ENCODE measurements around the gene USP12. TPM values are rescaled to one million over a fixed set of nuclear protein-coding genes. Genes with fewer than 3 reads are reported as not detected.
A peak's percentile ranks its signal among the peaks of the same experiment; 100 is the strongest.
"Not testable (repeated sequence)": the region's sequence is repeated elsewhere in the genome, so short reads cannot be mapped to it uniquely, and the experiment has no call there.

Gene USP12
- total RNA-seq, result 10 to 100 TPM; 19.2 to 33.7 (median 25.9) TPM

GRCh38 chr13:27171244-27171826 lies at the start of gene USP12:
TSS of gene USP12 (minus strand) at chr13:27171811. CDS start at chr13:27171639, 172 bp downstream.
- peaks cover 27 to 28% of the 10 kb centered on the region in 2 donors for H3K4me1 ChIP-seq
- no peak for DNase-seq

GRCh38 chr13:27219611-27220010 lies 48.0 kb upstream of the USP12 start:
- no peak for DNase-seq
- no peak overlapping the region for H3K4me3 ChIP-seq (replicated peaks in 1 of 3)
- TF ChIP-seq POLR2A (IDR thresholded peaks at IDR 0.05) (no peak), CTCF (IDR thresholded peaks at IDR 0.05) (no peak)
- no peak overlapping the region for H3K27ac ChIP-seq
- 87 to 90% methylated on average over 9 to 15 of the region's 19 CpGs for WGBS, 2 donors
- no peaks in the 10 kb centered on the region for H3K4me1 ChIP-seq
- no peaks in the 10 kb centered on the region for H3K36me3 ChIP-seq
- no peaks in the 10 kb centered on the region for H3K27me3 ChIP-seq
- no peaks in the 10 kb centered on the region for H3K9me3 ChIP-seq
- intact Hi-C loops (cut with DNase I), result no loop called here

More at GRCh38 chr13:27171244-27171826, at the start of gene USP12:
- intact Hi-C loops (cut with DNase I), result loop anchor here (5.0 kb wide), 1 partner anchor 101 kb away; the partner anchor contains the start of gene RASL11A
- Histone ChIP-seq H3K27ac (peak within 1 kb of the TSS; percentile 79 to 94 (median 89)), H3K27me3 (no peaks in the 10 kb centered on the region), H3K36me3 (no peaks in the 10 kb centered on the region), H3K4me3 (replicated peaks in 1 of 3) (peak within 1 kb of the TSS; percentile 53 to 93 (median 83)), H3K9me3 (no peaks in the 10 kb centered on the region)
- no CpG with 5 or more reads among the region's 88 CpGs for WGBS, 2 donors
- TF ChIP-seq CTCF (IDR thresholded peaks at IDR 0.05) (no peak), POLR2A (IDR thresholded peaks at IDR 0.05) (peak; percentile 24 to 70)

- H3K27me3 ChIP-seq; H3K9me3 ChIP-seq; H3K36me3 ChIP-seq; DNase-seq; H3K4me3 ChIP-seq (replicated peaks in 1 of 3); intact Hi-C loops (cut with DNase I); H3K4me1 ChIP-seq; H3K27ac ChIP-seq: not testable (repeated sequence)
- 76 to 79% methylated on average over 1 of the region's 1 CpG for WGBS, 2 donors
Observed at GRCh38 chr13:27218861-27219260, 47.2 kb upstream of the USP12 start.

GRCh38 chr13:27217791-27218190 lies 46.2 kb upstream of the USP12 start:
- H3K4me3 ChIP-seq (replicated peaks in 1 of 3); H3K27me3 ChIP-seq; intact Hi-C loops (cut with DNase I); DNase-seq; H3K27ac ChIP-seq; H3K4me1 ChIP-seq; H3K36me3 ChIP-seq; H3K9me3 ChIP-seq: not testable (repeated sequence)
- 73 to 84% methylated on average over 2 of the region's 2 CpGs for WGBS, 2 donors

GRCh38 chr13:27213386-27213785 lies 41.8 kb upstream of the USP12 start:
- H3K36me3 ChIP-seq; H3K27me3 ChIP-seq; intact Hi-C loops (cut with DNase I); H3K27ac ChIP-seq; H3K4me3 ChIP-seq (replicated peaks in 1 of 3); H3K9me3 ChIP-seq; H3K4me1 ChIP-seq; DNase-seq: not testable (repeated sequence)
- 94% methylated on average over 5 of the region's 5 CpGs for WGBS, 2 donors

- Histone ChIP-seq H3K4me1 (no peaks in the 10 kb centered on the region), H3K4me3 (replicated peaks in 1 of 3) (no peak overlapping the region), H3K9me3 (no peaks in the 10 kb centered on the region), H3K27me3 (no peaks in the 10 kb centered on the region), H3K27ac (no peak overlapping the region), H3K36me3 (no peaks in the 10 kb centered on the region)
- TF ChIP-seq CTCF (IDR thresholded peaks at IDR 0.05), result no peak
- TF ChIP-seq POLR2A (IDR thresholded peaks at IDR 0.05), result no peak
- intact Hi-C loops (cut with DNase I), result no loop called here
- no peak for DNase-seq
- 77 to 84% methylated on average over 3 to 5 of the region's 17 CpGs for WGBS, 2 donors
Observed at GRCh38 chr13:27211771-27212364, 40.3 kb upstream of the USP12 start.

Data from thyroid gland (tissue), 4 donors.